Endodermal cell (in vitro differentiated cells): Measurements from ENCODE around the gene DPP6. TPM values are rescaled to one million over a fixed set of nuclear protein-coding genes. Genes with fewer than 3 reads are reported as not detected.

Experiments used
- DNase-seq: peaks from one replicate; pipeline ENCODE4 v3.0.0-alpha.2; 2017
- H3K27ac ChIP-seq: 2 replicates; pipeline ENCODE4 v1.5.1; 2013; ENCODE audit warnings: mild to moderate bottlenecking, low read depth, low read length, moderate library complexity
- H3K27me3 ChIP-seq: 2 replicates; pipeline ENCODE4 v1.6.1; 2013; ENCODE audit warnings: mild to moderate bottlenecking, low read length, moderate library complexity; ENCODE audit not compliant: insufficient read depth, control insufficient read depth, poor library complexity, severe bottlenecking
- H3K36me3 ChIP-seq: 2 replicates; pipeline ENCODE4 v1.7.0; 2013; ENCODE audit warnings: mild to moderate bottlenecking, low read length, moderate library complexity; ENCODE audit not compliant: control insufficient read depth, insufficient read depth
- H3K4me1 ChIP-seq: one replicate; pipeline ENCODE4 v1.7.0; 2013; ENCODE audit warnings: low read length; ENCODE audit not compliant: control insufficient read depth, insufficient read depth
- H3K4me3 ChIP-seq: 2 replicates; pipeline ENCODE4 v1.5.1; 2013; ENCODE audit warnings: mild to moderate bottlenecking, low read length, moderate library complexity
- H3K9ac ChIP-seq: 2 replicates; pipeline ENCODE4 v1.6.1; 2013; ENCODE audit warnings: mild to moderate bottlenecking, low read length, moderate library complexity; ENCODE audit not compliant: poor library complexity, severe bottlenecking; ENCODE audit errors: extremely low read depth
- H3K9me3 ChIP-seq: 2 replicates; pipeline ENCODE4 v1.6.1; 2013; ENCODE audit warnings: mild to moderate bottlenecking, low read length, moderate library complexity; ENCODE audit not compliant: control insufficient read depth
- H3K27ac Mint-ChIP-seq: 2 replicates; pipeline ENCODE4 v1.8.0; 2020; ENCODE audit warnings: mixed read lengths
- H3K27me3 Mint-ChIP-seq: 2 replicates; pipeline ENCODE4 v1.8.0; 2021; ENCODE audit warnings: mild to moderate bottlenecking, mixed read lengths; ENCODE audit not compliant: insufficient read depth
- H3K36me3 Mint-ChIP-seq: 2 replicates; pipeline ENCODE4 v1.8.0; 2020; ENCODE audit warnings: low read depth, mixed read lengths
- H3K4me1 Mint-ChIP-seq: 2 replicates; pipeline ENCODE4 v1.8.0; 2020; ENCODE audit warnings: mixed read lengths
- H3K4me3 Mint-ChIP-seq: 2 replicates; pipeline ENCODE4 v1.8.0; 2020; ENCODE audit warnings: mild to moderate bottlenecking, moderate library complexity, mixed read lengths
- H3K9me3 Mint-ChIP-seq: 2 replicates; pipeline ENCODE4 v1.8.0; 2020; ENCODE audit warnings: mild to moderate bottlenecking, mixed read lengths
- WGBS, 2 experiments: methylation state at CpG; one replicate each; pipeline versions ENCODE4 v1.1.5 to v1.1.7; 2013; ENCODE audit warnings: missing lambda C conversion rate in 2 of 2, mixed read lengths in 1 of 2; ENCODE audit not compliant: insufficient coverage in 1 of 2, insufficient read length in 1 of 2; 5-methylcytosine and 5-hydroxymethylcytosine counted together
- total RNA-seq, 2 donors: library from RNA; stranded (reverse); fragmentation: NEBNext Ultra II Directional in 1 of 2; extraction: Animal tissue kit (Norgen Biotek cat#: 25700) in 1 of 2; gene quantifications; 2 replicates in 1 of 2; 3 replicates in 1 of 2; pipeline ENCODE4 v1.2.1, GENCODE V29; 2021
- TF ChIP-seq, protein P1 (sequence below): fragments of 200-600 bp; sonication (generic); conservative IDR thresholded peaks from 2 replicates; pipeline ENCODE4 v1.5.0; 2021; ENCODE audit warnings: antibody characterized with exemption, mild to moderate bottlenecking

The DPP6 gene
- total RNA-seq, 2 donors from 2014 or later: 1.7 to 3.0 TPM

GRCh38 chr7:154581251-154581890 lies 529.2 kb downstream of the DPP6 start:
- no peak overlapping the region for H3K4me3 ChIP-seq
- H3K27ac Mint-ChIP-seq: no peak overlapping the region

DNA sequence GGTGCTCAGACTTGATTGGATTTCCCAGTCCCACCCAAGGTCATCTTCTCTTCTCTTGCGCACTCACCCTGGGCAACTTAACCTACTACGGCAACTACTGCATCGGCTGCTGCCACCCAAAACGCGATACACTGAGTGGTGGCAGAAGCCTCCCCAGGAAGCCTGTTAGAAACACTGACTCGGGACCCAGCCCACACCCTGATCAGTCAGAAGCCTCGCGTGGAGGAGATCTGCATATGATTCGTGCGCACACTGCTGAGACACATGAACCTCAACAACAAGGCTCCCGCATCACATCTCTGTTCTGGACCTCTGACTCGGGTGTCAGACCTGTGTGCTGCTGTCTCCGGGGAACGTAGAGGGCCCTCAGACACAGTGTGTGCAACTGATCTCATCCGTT lies 531.3 kb downstream of the DPP6 start:
- H3K36me3 ChIP-seq: no peaks in the 10 kb centered on the region
- no peak overlapping the region for H3K27ac ChIP-seq
- WGBS, 2 experiments: 93 to 95% methylated on average over 15 of the region's 15 CpGs
- H3K4me1 ChIP-seq: no peaks in the 10 kb centered on the region
- TF ChIP-seq, protein P1, sequence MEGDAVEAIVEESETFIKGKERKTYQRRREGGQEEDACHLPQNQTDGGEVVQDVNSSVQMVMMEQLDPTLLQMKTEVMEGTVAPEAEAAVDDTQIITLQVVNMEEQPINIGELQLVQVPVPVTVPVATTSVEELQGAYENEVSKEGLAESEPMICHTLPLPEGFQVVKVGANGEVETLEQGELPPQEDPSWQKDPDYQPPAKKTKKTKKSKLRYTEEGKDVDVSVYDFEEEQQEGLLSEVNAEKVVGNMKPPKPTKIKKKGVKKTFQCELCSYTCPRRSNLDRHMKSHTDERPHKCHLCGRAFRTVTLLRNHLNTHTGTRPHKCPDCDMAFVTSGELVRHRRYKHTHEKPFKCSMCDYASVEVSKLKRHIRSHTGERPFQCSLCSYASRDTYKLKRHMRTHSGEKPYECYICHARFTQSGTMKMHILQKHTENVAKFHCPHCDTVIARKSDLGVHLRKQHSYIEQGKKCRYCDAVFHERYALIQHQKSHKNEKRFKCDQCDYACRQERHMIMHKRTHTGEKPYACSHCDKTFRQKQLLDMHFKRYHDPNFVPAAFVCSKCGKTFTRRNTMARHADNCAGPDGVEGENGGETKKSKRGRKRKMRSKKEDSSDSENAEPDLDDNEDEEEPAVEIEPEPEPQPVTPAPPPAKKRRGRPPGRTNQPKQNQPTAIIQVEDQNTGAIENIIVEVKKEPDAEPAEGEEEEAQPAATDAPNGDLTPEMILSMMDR: no peak
- H3K9me3 ChIP-seq: no peaks in the 10 kb centered on the region
- H3K9me3 Mint-ChIP-seq: no peaks in the 10 kb centered on the region
- no peak for DNase-seq
- H3K27ac Mint-ChIP-seq: no peak overlapping the region
- no peaks in the 10 kb centered on the region for H3K27me3 ChIP-seq
- H3K4me3 Mint-ChIP-seq: no peak overlapping the region
- no peak overlapping the region for H3K9ac ChIP-seq
- H3K27me3 Mint-ChIP-seq: no peaks in the 10 kb centered on the region
- H3K36me3 Mint-ChIP-seq: no peaks in the 10 kb centered on the region
- H3K4me3 ChIP-seq: no peak overlapping the region
- peaks cover 3% of the 10 kb centered on the region for H3K4me1 Mint-ChIP-seq

More at GRCh38 chr7:154581251-154581890, 529.2 kb downstream of the DPP6 start:
- Mint-ChIP-seq H3K4me1 (peaks cover 3% of the 10 kb centered on the region), H3K27me3 (no peaks in the 10 kb centered on the region), H3K9me3 (no peaks in the 10 kb centered on the region), H3K36me3 (no peaks in the 10 kb centered on the region), H3K4me3 (no peak overlapping the region)
- H3K27ac ChIP-seq: no peak overlapping the region
- TF ChIP-seq, protein P1: peak; percentile 20
- no peaks in the 10 kb centered on the region for H3K4me1 ChIP-seq
- no peaks in the 10 kb centered on the region for H3K36me3 ChIP-seq
- H3K9ac ChIP-seq: no peak overlapping the region
- no peaks in the 10 kb centered on the region for H3K9me3 ChIP-seq
- H3K27me3 ChIP-seq: no peaks in the 10 kb centered on the region
- DNase-seq: no peak
- 89 to 96% methylated on average over 4 to 10 of the region's 10 CpGs for WGBS, 2 experiments

DNA sequence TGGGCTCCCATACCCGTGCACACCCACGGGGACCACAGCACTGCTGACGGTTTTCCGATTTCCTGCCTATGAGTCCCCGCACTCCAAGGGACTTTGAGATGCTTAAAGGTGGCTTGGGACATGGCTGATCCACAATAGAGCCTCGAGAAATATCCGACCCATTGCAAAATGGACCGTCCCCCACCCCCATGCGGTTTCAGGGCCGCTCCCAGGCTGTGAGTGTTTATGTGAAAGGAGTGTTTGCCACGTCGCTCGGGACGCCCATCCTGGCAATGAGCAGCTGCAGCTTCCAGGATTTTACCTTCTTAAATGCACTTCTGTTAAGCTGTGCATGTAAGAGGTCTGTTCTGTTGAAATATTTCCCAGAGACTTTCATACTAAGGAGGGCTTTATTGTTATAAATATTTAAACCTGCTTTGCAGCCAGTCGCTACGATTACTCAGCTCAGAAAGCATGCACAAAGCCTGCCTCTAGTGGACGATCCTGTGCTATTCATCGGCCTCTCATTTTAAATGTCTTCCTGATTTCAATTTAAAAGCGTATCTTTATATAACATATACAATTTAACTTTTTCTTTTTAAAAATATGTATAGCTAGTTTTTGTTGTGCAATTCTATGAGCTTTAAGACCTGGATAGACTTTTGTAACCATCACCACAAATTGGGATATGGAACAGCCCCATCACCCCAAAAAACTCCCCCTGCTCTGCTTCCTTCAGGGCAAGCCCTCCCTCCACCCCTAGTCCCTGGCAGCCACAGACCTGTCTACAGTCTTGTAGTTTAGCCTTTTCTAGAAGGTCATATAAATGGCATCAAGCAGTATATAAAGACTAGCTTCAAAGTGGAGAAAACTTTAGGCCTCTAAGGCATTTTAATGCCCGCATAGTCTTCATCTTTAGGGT lies 532.4 kb downstream of the DPP6 start:
- TF ChIP-seq, protein P1: peak; percentile 88
- Mint-ChIP-seq H3K27ac (no peak overlapping the region), H3K9me3 (no peaks in the 10 kb centered on the region), H3K4me3 (no peak overlapping the region), H3K36me3 (no peaks in the 10 kb centered on the region), H3K4me1 (peaks cover 3% of the 10 kb centered on the region), H3K27me3 (no peaks in the 10 kb centered on the region)
- Histone ChIP-seq H3K9ac (no peak overlapping the region), H3K27ac (no peak overlapping the region), H3K4me1 (no peaks in the 10 kb centered on the region), H3K36me3 (no peaks in the 10 kb centered on the region), H3K4me3 (no peak overlapping the region), H3K27me3 (no peaks in the 10 kb centered on the region), H3K9me3 (no peaks in the 10 kb centered on the region)
- DNase-seq: no peak
- 79 to 80% methylated on average over 12 to 19 of the region's 20 CpGs for WGBS, 2 experiments
